NCI-H1436 treated with DMSO at 0.1 percent for 48 hours (cell line): ENCODE measurements around the gene OR4E2.
"Not testable (repeated sequence)": the region's sequence is repeated elsewhere in the genome, so short reads cannot be mapped to it uniquely, and the experiment has no call there.

Experiments
- DNase-seq: peaks from one replicate; lab custom pipeline; 2025; lab: John Stamatoyannopoulos, UW

Gene OR4E2

DNA sequence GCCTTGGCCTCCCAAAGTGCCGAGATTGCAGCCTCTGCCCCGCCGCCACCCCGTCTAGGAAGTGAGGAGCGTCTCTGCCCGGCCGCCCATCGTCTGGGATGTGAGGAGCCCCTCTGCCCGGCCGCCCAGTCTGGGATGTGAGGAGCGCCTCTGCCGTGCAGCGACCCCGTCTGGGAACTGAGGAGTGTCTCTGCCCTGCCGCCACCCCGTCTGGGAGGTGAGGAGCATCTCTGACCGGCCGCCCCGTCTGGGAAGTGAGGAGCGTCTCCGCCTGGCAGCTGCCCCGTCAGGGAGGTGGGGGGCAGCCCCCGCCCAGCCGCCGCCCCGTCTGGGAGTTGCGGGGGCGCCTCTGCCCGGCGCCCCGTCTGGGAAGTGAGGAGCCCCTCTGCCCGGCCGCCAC, 44.0 kb downstream of the OR4E2 start:
- DNase-seq: not testable (repeated sequence)

- not testable (repeated sequence) for DNase-seq
Measured at GRCh38 chr14:21698538-21698937, 44.9 kb downstream of the OR4E2 start.

- no peak for DNase-seq
Measured at GRCh38 chr14:21699551-21699950, 45.9 kb downstream of the OR4E2 start.

GRCh38 chr14:21702316-21702715, 48.7 kb downstream of the OR4E2 start:
- no peak for DNase-seq

- DNase-seq: no peak
Measured at GRCh38 chr14:21703357-21704326, 50.0 kb downstream of the OR4E2 start.

GRCh38 chr14:21704338-21704737, 50.7 kb downstream of the OR4E2 start:
- DNase-seq: no peak

GRCh38 chr14:21711360-21711961, 57.8 kb downstream of the OR4E2 start:
- DNase-seq: no peak

DNA sequence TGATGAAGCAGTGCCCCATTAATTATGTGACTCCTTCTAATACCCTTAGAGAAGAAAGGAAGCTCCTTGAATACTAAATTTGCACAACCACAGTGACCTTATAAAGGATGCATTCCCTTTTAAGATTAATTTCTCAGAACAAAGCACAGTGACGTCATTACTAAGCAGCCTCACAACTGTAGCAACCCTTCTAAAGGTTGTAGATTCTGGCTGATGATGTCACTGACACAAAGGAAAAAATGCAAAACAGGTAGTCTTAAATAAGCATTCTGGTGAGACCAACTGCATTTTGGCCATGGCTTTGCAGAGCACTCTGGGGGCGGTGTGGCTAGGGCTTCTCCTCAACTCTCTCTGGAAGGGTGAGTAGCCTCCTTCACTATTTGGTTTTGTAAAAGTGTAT, 58.4 kb downstream of the OR4E2 start:
- DNase-seq: no peak

GRCh38 chr14:21714318-21714929, 60.8 kb downstream of the OR4E2 start:
- DNase-seq: no peak
